ENCODE measurements around the gene BMP10.

DNA sequence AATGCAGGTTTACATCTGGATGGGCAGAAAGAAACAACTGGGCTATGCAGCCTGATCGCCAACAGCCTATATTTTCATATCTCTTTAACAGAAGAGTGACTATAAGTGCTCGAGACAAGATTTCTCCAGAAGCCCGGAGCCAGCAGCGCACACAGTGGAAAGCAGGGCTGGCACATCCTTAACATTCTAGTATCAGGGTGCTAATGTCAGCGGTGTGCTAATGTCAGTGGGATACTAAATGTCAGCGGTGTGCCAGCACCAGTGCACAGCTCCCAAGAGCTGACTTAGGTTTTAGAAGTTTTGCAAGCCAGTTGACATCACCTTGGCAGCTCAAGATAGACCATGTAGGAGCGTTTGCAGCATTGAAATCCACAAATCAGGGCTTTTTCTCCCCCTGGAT lies 8.3 kb downstream of the BMP10 start:
- no peak for TF ChIP-seq POLR2A (IDR thresholded peaks at IDR 0.05; ENCODE audit: insufficient read depth in 1 of 2, low read depth in 2 of 2, low read length in 2 of 2)
- no peak for TF ChIP-seq ZNF776 (CRISPR knock-in tag; IDR thresholded peaks at IDR 0.05)
- TF ChIP-seq, protein P1, sequence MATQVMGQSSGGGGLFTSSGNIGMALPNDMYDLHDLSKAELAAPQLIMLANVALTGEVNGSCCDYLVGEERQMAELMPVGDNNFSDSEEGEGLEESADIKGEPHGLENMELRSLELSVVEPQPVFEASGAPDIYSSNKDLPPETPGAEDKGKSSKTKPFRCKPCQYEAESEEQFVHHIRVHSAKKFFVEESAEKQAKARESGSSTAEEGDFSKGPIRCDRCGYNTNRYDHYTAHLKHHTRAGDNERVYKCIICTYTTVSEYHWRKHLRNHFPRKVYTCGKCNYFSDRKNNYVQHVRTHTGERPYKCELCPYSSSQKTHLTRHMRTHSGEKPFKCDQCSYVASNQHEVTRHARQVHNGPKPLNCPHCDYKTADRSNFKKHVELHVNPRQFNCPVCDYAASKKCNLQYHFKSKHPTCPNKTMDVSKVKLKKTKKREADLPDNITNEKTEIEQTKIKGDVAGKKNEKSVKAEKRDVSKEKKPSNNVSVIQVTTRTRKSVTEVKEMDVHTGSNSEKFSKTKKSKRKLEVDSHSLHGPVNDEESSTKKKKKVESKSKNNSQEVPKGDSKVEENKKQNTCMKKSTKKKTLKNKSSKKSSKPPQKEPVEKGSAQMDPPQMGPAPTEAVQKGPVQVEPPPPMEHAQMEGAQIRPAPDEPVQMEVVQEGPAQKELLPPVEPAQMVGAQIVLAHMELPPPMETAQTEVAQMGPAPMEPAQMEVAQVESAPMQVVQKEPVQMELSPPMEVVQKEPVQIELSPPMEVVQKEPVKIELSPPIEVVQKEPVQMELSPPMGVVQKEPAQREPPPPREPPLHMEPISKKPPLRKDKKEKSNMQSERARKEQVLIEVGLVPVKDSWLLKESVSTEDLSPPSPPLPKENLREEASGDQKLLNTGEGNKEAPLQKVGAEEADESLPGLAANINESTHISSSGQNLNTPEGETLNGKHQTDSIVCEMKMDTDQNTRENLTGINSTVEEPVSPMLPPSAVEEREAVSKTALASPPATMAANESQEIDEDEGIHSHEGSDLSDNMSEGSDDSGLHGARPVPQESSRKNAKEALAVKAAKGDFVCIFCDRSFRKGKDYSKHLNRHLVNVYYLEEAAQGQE (IDR thresholded peaks at IDR 0.05; ENCODE audit: borderline replicate concordance in 1 of 2, low read depth in 1 of 2, low read length in 2 of 2), result no peak

All from HepG2 (cell line).